ENCODE measurements around the gene EIF3J.
"Not testable (repeated sequence)": the region's sequence is repeated elsewhere in the genome, so short reads cannot be mapped to it uniquely, and the experiment has no call there.

EIF3J gene

GRCh38 chr15:44542596-44542995 lies 5.6 kb downstream of the EIF3J start:
- no peak for DNase-seq (ENCODE audit: low spot score)

GRCh38 chr15:44544745-44545144 lies 7.8 kb downstream of the EIF3J start:
- not testable (repeated sequence) for DNase-seq (ENCODE audit: low spot score)

- no peak for DNase-seq (ENCODE audit: low spot score)
These were observed 9.2 kb downstream of the EIF3J start for GRCh38 chr15:44545913-44546802.

GRCh38 chr15:44549152-44549551 lies 12.2 kb downstream of the EIF3J start:
- DNase-seq (ENCODE audit: low spot score) = not testable (repeated sequence)

- DNase-seq (ENCODE audit: low spot score) = no peak
These were observed 13.3 kb downstream of the EIF3J start for GRCh38 chr15:44550256-44550655.

- DNase-seq (ENCODE audit: low spot score) = no peak
These were observed 13.8 kb downstream of the EIF3J start for GRCh38 chr15:44550734-44551133.

GRCh38 chr15:44554934-44555723 lies 18.2 kb downstream of the EIF3J start:
- DNase-seq (ENCODE audit: low spot score) = no peak

- not testable (repeated sequence) for DNase-seq (ENCODE audit: low spot score)
These were observed 24.0 kb downstream of the EIF3J start for GRCh38 chr15:44560926-44561325.

- no peak for DNase-seq (ENCODE audit: low spot score)
These were observed 28.6 kb downstream of the EIF3J start for GRCh38 chr15:44565387-44566154.

GRCh38 chr15:44566155-44566540 lies 29.2 kb downstream of the EIF3J start:
- DNase-seq (ENCODE audit: low spot score) = no peak

- DNase-seq (ENCODE audit: low spot score) = no peak
These were observed 31.4 kb downstream of the EIF3J start for GRCh38 chr15:44568338-44568737.

- no peak for DNase-seq (ENCODE audit: low spot score)
These were observed 32.4 kb downstream of the EIF3J start for GRCh38 chr15:44569316-44569715.

- no peak for DNase-seq (ENCODE audit: low spot score)
These were observed 33.4 kb downstream of the EIF3J start for GRCh38 chr15:44570361-44570760.

GRCh38 chr15:44573386-44573785 lies 36.4 kb downstream of the EIF3J start:
- no peak for DNase-seq (ENCODE audit: low spot score)

GRCh38 chr15:44574734-44575133 lies 37.8 kb downstream of the EIF3J start:
- no peak for DNase-seq (ENCODE audit: low spot score)

- no peak for DNase-seq (ENCODE audit: low spot score)
These were observed 43.2 kb downstream of the EIF3J start for GRCh38 chr15:44580105-44580504.

GRCh38 chr15:44584162-44584749 lies 47.3 kb downstream of the EIF3J start:
- peak; percentile 13 for DNase-seq (ENCODE audit: low spot score)

GRCh38 chr15:44585633-44586032 lies 48.7 kb downstream of the EIF3J start:
- DNase-seq (ENCODE audit: low spot score) = no peak

GRCh38 chr15:44588541-44588940 lies 51.6 kb downstream of the EIF3J start:
- no peak for DNase-seq (ENCODE audit: low spot score)

GRCh38 chr15:44591326-44591725 lies 54.4 kb downstream of the EIF3J start:
- no peak for DNase-seq (ENCODE audit: low spot score)

GRCh38 chr15:44593042-44593736 lies 56.2 kb downstream of the EIF3J start:
- no peak for DNase-seq (ENCODE audit: low spot score)

All from pons (tissue), 1 donor.